Right forelimb (tissue), 1 donor: ENCODE results near the gene MYO18B.

ENCODE experiments used
- DNase-seq: peaks from one replicate; pipeline ENCODE4 v3.0.0-alpha.2; 2018

The MYO18B gene

DNA sequence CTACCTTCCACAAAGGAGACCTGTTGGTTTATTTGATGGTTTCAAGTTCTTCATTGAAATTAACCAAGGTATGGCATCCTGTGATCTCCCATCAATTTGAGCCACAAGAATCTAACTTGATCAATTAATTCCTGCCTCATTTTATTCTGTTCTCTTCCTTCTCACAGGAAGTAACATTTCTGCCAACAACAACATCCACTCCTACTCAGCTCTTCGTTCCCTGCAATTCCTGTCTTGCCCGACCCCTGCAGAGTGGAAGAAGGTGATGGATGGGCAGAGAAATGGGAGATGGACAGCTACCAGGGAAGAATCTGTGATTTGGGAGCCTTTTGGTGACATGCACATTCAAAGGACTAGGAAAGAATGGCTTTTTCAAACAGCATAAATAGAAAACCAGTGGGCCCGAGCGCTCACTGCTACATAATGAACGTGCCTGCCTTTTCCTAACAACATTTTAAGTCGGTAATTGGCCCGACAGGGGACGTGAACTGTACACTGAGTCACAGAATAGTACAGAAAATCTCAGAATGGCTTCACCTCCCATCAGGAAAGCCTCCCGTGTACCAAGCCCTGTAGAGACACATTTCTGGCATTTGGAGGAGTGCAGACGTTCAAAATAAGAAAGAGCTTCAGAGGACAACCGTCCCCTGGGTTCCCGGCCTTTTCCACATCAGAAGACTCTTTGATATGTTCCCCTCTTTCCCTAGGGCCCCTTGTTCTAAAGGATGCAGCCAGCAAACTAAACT is 314.6 kb downstream of the MYO18B start:
- DNase-seq: no peak

GRCh38 chr22:26057731-26058130 is 315.7 kb downstream of the MYO18B start:
- no peak for DNase-seq

DNA sequence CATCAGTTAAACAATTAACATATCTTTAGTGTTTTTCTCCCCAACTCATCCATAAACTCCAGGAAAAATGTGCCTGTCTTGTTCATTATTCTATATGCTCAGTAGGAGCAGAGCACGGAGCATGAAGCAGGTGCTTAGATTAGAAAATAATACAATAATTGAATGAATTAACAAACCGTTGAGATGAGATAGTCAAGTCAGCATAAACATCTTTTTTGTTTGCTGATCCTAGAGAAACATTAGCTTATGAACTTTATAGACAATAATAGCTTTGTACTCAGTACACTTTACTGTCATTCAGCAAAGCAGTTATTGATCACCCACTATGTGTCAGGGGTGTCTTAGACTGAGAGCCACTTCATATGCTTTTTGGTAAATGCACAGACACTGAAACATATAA is 322.1 kb downstream of the MYO18B start:
- no peak for DNase-seq

GRCh38 chr22:26065847-26066246 is 323.9 kb downstream of the MYO18B start:
- no peak for DNase-seq

DNA sequence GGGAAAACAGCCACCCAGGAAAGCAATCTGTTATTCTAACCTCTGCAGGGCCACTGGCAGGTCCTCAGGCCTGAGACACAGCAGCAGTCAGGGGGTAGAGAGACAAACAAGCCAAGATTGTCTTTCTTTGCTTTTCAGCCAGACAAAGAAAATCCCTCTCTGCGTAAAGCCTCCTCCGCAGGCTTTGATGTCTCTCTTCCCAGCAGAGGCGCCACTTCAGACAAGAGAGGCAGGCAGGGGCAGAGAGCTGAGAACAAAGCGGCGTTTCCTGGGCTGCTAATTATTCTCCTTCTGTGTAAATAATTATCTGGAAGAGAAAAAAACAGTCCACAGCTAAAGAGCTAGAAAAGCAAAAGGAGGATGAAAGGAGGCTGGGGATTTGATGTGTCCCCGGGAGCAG is 324.5 kb downstream of the MYO18B start:
- DNase-seq: no peak

DNA sequence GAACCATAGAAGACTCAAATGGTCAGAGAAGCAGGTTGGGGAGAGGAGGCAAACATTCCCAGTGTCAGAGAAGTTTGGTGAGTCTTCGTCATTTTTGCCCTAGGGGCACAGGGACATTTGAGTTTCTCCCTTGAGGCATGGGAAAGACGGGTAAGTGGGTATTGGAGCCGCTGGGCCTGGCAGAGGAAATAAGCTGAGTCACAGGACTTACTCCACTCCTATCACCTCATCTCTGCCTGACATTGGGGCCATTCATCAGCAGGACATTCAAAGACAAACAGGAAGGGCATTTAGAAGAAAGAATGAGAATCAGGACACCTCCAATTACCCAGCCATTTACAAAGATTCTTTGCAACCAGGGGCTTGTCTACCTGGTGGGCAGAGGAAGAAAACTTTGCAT is 326.6 kb downstream of the MYO18B start:
- DNase-seq: no peak

GRCh38 chr22:26072621-26073020 is 330.6 kb downstream of the MYO18B start:
- no peak for DNase-seq

DNA sequence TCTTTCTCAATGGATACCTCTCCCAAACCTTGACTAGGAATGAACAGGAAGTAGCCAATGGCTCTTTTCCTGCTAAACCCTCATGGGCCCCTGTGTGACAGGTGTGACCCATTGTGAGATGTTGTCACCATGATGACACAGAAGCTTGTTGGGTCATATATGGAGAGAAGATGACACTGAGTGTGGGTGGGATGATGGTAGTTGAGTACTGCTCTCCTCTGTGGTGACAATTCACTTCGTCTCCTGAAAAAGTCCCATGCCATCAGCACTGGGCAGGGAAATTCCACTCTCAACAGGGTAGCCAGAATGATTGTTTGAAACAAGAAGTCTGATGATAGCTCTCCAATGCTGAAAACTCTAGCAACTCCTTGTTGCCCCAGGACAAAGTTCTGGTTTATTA is 333.3 kb downstream of the MYO18B start:
- DNase-seq: no peak

- no peak for DNase-seq
Observed at GRCh38 chr22:26079009-26079408, 337.0 kb downstream of the MYO18B start.
